ENCODE data around the gene MAPK1.
"Not testable (repeated sequence)": the region's sequence is repeated elsewhere in the genome, so short reads cannot be mapped to it uniquely, and the experiment has no call there.

Gene MAPK1

DNA sequence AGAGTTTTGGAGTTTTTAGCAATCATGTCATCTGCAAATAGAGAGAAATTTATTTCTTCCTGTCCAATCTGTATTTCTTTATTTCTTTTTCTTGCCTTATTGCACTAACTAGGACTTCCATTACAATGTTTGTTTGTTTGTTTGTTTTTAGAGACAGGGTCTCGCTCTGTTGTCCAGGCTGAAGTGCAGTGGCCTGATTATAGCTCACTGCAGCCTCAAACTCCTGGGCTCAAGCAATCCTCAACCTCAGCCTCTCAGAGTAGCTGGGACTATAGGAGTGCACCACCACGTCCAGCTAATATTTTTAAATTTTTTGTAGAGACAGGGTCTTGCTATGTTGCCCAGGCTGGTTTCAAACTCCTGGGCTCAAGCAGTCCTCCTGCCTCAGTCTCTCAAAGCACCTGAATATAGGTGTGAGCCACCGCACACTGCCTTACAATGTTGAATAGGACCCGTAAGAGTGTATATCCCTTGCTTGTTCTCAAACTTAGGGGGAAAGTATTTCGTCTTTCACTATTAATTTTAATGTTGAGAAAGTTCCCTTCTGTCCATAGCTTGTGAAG lies 29.6 kb upstream of the MAPK1 start:
- Histone ChIP-seq H3K27me3 (no peaks in the 10 kb centered on the region), H3K4me1 (no peaks in the 10 kb centered on the region), H3K4me3 (ENCODE audit: low read depth, low read length) (no peak overlapping the region), H3K36me3 (no peaks in the 10 kb centered on the region), H3K9me3 (no peaks in the 10 kb centered on the region)
- TF ChIP-seq, protein P1, sequence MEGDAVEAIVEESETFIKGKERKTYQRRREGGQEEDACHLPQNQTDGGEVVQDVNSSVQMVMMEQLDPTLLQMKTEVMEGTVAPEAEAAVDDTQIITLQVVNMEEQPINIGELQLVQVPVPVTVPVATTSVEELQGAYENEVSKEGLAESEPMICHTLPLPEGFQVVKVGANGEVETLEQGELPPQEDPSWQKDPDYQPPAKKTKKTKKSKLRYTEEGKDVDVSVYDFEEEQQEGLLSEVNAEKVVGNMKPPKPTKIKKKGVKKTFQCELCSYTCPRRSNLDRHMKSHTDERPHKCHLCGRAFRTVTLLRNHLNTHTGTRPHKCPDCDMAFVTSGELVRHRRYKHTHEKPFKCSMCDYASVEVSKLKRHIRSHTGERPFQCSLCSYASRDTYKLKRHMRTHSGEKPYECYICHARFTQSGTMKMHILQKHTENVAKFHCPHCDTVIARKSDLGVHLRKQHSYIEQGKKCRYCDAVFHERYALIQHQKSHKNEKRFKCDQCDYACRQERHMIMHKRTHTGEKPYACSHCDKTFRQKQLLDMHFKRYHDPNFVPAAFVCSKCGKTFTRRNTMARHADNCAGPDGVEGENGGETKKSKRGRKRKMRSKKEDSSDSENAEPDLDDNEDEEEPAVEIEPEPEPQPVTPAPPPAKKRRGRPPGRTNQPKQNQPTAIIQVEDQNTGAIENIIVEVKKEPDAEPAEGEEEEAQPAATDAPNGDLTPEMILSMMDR (IDR thresholded peaks at IDR 0.05; ENCODE audit: low read depth, low read length) = no peak
- no peak for DNase-seq

DNA sequence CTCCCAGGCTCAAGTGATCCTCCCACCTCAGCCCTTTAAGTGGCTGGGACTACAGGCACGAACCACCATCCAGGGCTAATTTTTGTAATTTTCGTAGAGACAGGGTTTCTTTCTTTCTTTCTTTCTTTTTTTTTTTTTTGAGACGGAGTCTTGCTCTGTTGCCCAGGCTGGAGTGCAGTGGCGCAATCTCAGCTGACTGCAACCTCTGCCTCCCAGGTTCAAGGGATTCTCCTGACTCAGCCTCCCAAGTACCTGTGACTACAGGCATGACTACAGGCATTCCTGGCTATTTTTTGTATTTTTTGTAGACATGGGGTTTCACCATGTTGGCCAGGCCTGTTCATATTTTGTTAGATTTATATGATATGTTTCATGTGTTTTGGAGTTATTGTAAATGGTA lies 28.8 kb upstream of the MAPK1 start:
- H3K4me1 ChIP-seq; H3K9me3 ChIP-seq; H3K36me3 ChIP-seq; H3K27me3 ChIP-seq; H3K4me3 ChIP-seq (ENCODE audit: low read depth, low read length); DNase-seq: not testable (repeated sequence)

DNA sequence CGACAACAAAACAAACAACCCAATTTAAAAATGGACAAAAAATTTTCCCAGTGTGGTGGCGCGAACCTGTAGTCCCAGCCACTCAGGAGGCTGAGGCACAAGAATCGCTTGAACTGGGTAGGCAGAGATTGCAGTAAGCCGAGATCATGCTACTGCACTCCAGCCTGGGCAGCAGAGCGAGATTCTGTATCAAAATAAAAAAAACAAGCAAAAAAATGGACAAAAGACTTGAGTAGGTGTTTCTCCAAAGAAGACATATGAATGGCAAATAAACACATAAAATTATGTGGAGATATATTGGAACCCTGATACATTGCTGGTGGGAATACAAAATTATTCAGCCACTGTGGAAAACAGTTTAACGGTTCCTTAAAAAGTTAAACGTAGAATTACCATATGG lies 27.4 kb upstream of the MAPK1 start:
- Histone ChIP-seq H3K4me1 (no peaks in the 10 kb centered on the region), H3K9me3 (no peaks in the 10 kb centered on the region), H3K36me3 (no peaks in the 10 kb centered on the region), H3K27me3 (no peaks in the 10 kb centered on the region), H3K4me3 (ENCODE audit: low read depth, low read length) (no peak overlapping the region)
- TF ChIP-seq, protein P1 (IDR thresholded peaks at IDR 0.05; ENCODE audit: low read depth, low read length) = no peak
- no peak for DNase-seq

DNA sequence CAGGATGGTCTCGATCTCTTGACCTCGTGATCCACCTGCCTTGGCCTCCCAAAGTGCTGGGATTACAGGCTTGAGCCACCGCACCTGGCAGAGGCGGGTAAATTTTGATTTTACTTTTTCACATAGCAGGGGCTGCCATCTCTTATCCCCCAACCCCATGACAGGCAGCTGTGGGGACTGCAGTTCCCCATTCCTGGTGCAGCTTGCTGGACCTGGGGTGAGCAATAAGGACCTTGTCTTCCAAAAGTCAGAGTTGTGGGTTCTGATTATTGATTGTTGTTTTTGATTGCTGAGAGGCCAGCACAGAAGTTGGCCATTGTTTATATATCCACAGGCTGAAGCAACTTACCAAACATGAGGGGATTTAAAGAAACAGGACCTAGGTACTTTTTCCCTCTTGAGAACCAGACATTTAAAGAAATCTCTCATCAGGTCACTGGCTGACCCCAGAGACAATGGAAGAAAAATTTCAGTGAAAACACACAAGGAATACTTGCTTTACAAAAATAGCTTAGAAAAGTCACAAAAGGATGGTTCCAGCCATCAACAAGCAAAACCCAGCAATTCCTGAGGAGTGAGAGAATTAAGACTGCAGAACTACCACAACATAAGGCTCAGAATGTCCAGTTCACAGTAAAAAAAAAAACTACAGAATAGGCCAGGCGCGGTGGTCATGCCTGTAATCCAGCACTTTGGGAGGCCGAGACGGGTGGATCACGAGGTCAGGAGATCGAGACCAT lies 22.0 kb upstream of the MAPK1 start:
- no peak for DNase-seq
- TF ChIP-seq, protein P1 (IDR thresholded peaks at IDR 0.05; ENCODE audit: low read depth, low read length) = no peak
- Histone ChIP-seq H3K36me3 (no peaks in the 10 kb centered on the region), H3K4me1 (no peaks in the 10 kb centered on the region), H3K27me3 (no peaks in the 10 kb centered on the region), H3K9me3 (no peaks in the 10 kb centered on the region), H3K4me3 (ENCODE audit: low read depth, low read length) (no peak overlapping the region)

DNA sequence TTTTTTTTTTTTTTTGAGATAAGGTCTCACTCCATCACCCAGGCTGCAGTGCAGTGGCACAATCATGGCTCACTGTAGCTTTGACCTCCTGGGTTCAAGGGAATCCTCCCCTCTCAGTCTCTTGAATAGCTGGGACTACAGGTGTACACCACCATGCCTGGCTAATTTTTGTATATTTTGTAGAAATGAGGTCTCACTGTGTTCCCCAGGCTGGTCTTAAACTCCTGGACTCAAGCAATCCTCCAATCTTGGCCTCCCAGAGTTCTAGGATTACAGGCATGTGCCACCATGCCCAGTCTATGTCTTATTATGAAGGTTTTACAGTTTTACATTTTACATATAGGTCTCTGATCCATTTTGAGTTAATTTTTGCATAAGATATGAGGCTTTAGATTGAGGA lies 20.4 kb upstream of the MAPK1 start:
- Histone ChIP-seq H3K4me1 (no peaks in the 10 kb centered on the region), H3K36me3 (no peaks in the 10 kb centered on the region), H3K4me3 (ENCODE audit: low read depth, low read length) (no peak overlapping the region), H3K27me3 (no peaks in the 10 kb centered on the region), H3K9me3 (no peaks in the 10 kb centered on the region)
- TF ChIP-seq, protein P1 (IDR thresholded peaks at IDR 0.05; ENCODE audit: low read depth, low read length) = no peak
- DNase-seq = no peak

DNA sequence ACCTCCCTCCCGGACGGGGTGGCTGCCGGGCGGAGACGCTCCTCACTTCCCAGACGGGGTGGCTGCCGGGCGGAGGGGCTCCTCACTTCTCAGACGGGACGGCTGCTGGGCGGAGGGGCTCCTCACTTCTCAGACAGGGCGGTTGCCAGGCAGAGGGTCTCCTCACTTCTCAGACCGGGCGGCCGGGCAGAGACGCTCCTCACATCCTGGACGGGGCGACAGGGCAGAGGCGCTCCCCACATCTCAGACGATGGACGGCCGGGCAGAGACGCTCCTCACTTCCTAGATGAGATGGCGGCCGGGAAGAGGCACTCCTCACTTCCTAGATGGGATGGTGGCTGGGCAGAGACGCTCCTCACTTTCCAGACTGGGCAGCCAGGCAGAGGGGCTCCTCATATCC lies 16.5 kb upstream of the MAPK1 start:
- H3K9me3 ChIP-seq; DNase-seq; H3K27me3 ChIP-seq; H3K4me1 ChIP-seq; H3K36me3 ChIP-seq; H3K4me3 ChIP-seq (ENCODE audit: low read depth, low read length): not testable (repeated sequence)

DNA sequence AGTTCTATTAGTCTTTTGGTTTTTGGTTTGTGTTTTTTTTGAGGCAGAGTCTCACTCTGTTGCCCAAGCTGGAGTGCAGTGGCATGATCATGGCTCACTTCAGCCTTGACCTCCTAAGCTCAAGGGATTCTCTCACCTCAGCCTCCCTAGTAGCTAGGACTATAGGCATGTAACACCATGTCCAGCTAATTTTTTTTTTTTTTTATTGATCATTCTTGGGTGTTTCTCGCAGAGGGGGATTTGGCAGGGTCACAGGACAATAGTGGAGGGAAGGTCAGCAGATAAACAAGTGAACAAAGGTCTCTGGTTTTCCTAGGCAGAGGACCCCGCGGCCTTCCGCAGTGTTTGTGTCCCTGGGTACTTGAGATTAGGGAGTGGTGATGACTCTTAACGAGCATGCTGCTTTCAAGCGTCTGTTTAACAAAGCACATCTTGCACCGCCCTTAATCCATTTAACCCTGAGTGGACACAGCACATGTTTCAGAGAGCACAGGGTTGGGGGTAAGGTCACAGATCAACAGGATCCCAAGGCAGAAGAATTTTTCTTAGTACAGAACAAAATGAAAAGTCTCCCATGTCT lies 15.4 kb upstream of the MAPK1 start:
- H3K27me3 ChIP-seq; H3K36me3 ChIP-seq; DNase-seq; H3K4me3 ChIP-seq (ENCODE audit: low read depth, low read length); H3K9me3 ChIP-seq; H3K4me1 ChIP-seq: not testable (repeated sequence)
